ENCODE data around the gene ZFAND3.

The ZFAND3 gene

DNA sequence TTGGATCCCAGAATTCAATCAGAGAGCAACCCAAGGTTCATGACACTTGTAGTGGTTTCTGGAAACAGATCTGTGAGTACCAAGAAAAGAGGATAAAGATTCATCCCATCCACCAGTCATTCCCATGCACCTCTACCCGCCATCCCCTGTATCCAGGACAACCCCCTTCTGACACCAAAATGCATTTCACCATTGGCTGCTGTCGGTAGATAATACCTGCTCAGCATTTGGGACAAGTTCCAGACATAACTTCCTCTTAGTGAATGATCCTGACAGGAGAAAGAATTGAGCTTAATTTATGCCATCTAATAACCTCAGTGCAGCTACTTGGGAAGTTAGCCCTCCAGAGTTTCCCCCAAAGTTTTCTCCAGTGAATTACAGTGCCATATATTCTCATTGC, 329.1 kb downstream of the ZFAND3 start:
- no peak overlapping the region for H3K4me3 ChIP-seq (ENCODE audit: low read length)
- DNase-seq (ENCODE audit: low read depth), result no peak
- no peak for TF ChIP-seq CTCF (conservative IDR thresholded peaks at IDR 0.05; ENCODE audit: low read depth, low read length)

- no peak for TF ChIP-seq CTCF (conservative IDR thresholded peaks at IDR 0.05; ENCODE audit: low read depth, low read length)
- peak; percentile 62 for DNase-seq (ENCODE audit: low read depth)
These were observed 330.0 kb downstream of the ZFAND3 start for GRCh38 chr6:38149531-38149930.

GRCh38 chr6:38150021-38150420, 330.5 kb downstream of the ZFAND3 start:
- TF ChIP-seq CTCF (conservative IDR thresholded peaks at IDR 0.05; ENCODE audit: low read depth, low read length), result no peak
- DNase-seq (ENCODE audit: low read depth), result no peak
- H3K4me3 ChIP-seq (ENCODE audit: low read length), result no peak overlapping the region

More at GRCh38 chr6:38149531-38149930, 330.0 kb downstream of the ZFAND3 start:
- no peak overlapping the region for H3K4me3 ChIP-seq (ENCODE audit: low read length)

GRCh38 chr6:38150681-38151296, 331.3 kb downstream of the ZFAND3 start:
- no peak for TF ChIP-seq CTCF (conservative IDR thresholded peaks at IDR 0.05; ENCODE audit: low read depth, low read length)
- no peak overlapping the region for H3K4me3 ChIP-seq (ENCODE audit: low read length)
- DNase-seq (ENCODE audit: low read depth), result no peak

DNA sequence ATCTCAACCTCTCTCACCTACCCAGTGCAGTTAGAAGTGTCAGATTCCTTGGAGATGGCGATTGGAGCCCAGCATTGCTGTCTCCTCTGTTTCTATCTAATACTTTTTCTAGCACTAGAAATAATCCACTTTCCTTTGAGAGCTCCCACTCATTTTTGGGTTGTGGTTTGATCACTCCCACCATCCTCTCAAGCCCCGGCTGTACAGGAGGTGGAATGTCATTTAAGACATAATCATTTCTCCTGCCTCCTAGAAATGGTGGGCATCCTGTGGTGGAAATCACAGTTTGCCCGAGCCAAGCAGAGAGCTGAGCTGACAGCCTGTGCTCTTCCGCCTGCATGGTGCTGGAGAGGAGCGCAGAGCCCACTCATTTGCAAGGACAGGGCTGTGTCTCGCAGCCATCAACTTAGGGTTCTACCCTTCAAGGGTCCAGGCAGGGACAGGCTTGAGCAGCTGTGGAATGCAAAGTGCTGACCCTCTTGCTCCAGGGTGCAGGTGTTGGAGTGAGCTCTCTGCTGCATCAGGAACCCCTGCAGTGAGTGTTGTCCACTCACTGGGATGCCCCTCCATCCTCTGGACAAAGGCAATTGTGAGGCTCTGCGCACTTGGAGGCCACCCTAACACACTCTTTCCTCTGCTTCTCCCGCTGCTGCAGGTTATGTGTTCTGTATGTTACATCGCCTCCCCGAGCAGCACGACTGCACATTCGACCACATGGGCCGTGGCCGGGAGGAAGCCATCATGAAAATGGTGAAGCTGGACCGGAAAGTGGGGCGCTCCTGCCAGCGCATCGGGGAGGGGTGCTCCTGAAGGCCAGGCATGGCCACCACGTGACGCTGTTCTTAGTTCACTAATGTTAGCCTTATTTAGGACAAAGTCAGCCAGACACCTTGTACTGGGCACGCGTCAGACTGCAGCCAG, 332.3 kb downstream of the ZFAND3 start:
- no peak overlapping the region for H3K4me3 ChIP-seq (ENCODE audit: low read length)
- no peak for DNase-seq (ENCODE audit: low read depth)

DNA sequence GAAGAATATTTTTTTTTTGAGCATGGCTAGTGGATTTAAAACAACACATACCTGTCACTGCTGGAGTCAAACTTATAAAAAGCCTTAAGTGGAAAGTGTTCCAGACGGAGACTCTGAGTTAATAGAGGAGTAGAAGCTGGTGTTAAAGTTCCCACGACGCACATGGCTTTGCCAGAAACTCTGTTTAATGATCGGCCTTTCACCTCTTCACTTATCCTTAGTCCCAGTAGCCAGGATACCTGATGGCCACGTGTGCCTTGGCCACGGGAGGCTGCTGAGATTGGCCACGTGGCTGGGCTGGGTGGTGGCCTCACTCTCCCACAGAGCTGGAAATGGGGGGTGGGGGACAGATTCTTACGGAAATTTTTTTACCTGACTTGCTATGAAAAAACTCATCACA, 333.1 kb downstream of the ZFAND3 start:
- no peak for DNase-seq (ENCODE audit: low read depth)
- no peak for TF ChIP-seq CTCF (conservative IDR thresholded peaks at IDR 0.05; ENCODE audit: low read depth, low read length)
- no peak overlapping the region for H3K4me3 ChIP-seq (ENCODE audit: low read length)

More for the DNA sequence above, 332.3 kb downstream of the ZFAND3 start:
- no peak for TF ChIP-seq CTCF (conservative IDR thresholded peaks at IDR 0.05; ENCODE audit: low read depth, low read length)

Measured in retinal pigment epithelial cell (primary cell).